K562 (cell line): ENCODE data around the gene RPLP2. TPM values are rescaled to one million over a fixed set of nuclear protein-coding genes. Genes with fewer than 3 reads are reported as not detected.

Source experiments
- CEBPB ChIP-seq: fragments of 450-650 bp; IDR thresholded peaks from 2 replicates; pipeline ENCODE4 v1.6.1; 2016; ENCODE audit warnings: missing genetic modification characterization, missing compliant biosample characterization
- CXXC5 ChIP-seq: fragments of 250-450 bp; sonication (Bioruptor Pico); IDR thresholded peaks from 2 replicates; pipeline ENCODE4 v1.8.0; 2022; ENCODE audit warnings: inconsistent platforms, mild to moderate bottlenecking, moderate library complexity
- KLF10 ChIP-seq: fragments of 250-450 bp; sonication (Bioruptor Pico); IDR thresholded peaks from 2 replicates; pipeline ENCODE4 v1.6.1; 2021; ENCODE audit warnings: matching md5 sums
- MEF2D ChIP-seq: conservative IDR thresholded peaks from 2 replicates; pipeline ENCODE4 v1.6.1; 2016; ENCODE audit warnings: low read depth, missing genetic modification characterization, missing compliant biosample characterization
- NR2C1 ChIP-seq, 2 experiments: fragments of 450-650 bp; IDR thresholded peaks; 2 replicates each; pipeline ENCODE4 v1.6.1; 2017; ENCODE audit warnings: mild to moderate bottlenecking in 2 of 2, antibody characterized with exemption in 1 of 2, inconsistent platforms in 1 of 2, missing compliant biosample characterization in 1 of 2, missing genetic modification characterization in 1 of 2
- NR3C1 ChIP-seq: sonication (generic); formaldehyde crosslinking; IDR thresholded peaks from 2 replicates; pipeline ENCODE4 v1.8.1; 2022; ENCODE audit warnings: missing genetic modification reagents
- NR4A1 ChIP-seq, 2 experiments: fragments of 250-450 bp in 1 of 2; fragments of 450-650 bp in 1 of 2; sonication (Bioruptor Pico) in 1 of 2; IDR thresholded peaks; 2 replicates each; pipeline versions ENCODE4 v1.4.0 to v1.6.1; 2016 to 2020; ENCODE audit warnings: mild to moderate bottlenecking in 2 of 2, missing compliant biosample characterization in 1 of 2, missing genetic modification characterization in 1 of 2, moderate library complexity in 1 of 2
- SRSF7 ChIP-seq: fragments of 200-400 bp; formaldehyde crosslinking; optimal IDR thresholded peaks from 2 replicates; pipeline ENCODE3; 2017; ENCODE audit warnings: mild to moderate bottlenecking, low read depth, low read length
- TARDBP ChIP-seq: fragments of 450-650 bp; IDR thresholded peaks from 2 replicates; pipeline ENCODE4 v1.6.1; 2016
- TBL1XR1 ChIP-seq, 2 experiments: IDR thresholded peaks; 2 replicates each; pipeline ENCODE4 v1.6.1; 2012; ENCODE audit warnings: improper control_type of control experiment in 2 of 2, low read length in 2 of 2, mild to moderate bottlenecking in 1 of 2
- ZNF57 ChIP-seq: fragments of 450-650 bp; formaldehyde crosslinking; IDR thresholded peaks from 2 replicates; pipeline ENCODE4 v1.4.0; 2020; ENCODE audit warnings: mild to moderate bottlenecking, moderate library complexity
- ZNF717 ChIP-seq: fragments of 250-450 bp; sonication (Bioruptor Pico); IDR thresholded peaks from 2 replicates; pipeline ENCODE4 v1.5.0; 2021
- polyA plus RNA-seq, 8 experiments: library from polyadenylated mRNA; depleted of rRNA in 4 of 8; stranded (reverse) in 5 of 8; unstranded in 3 of 8; fragments of >200 nt; fragmentation: Nextera tagmentation in 2 of 8; fragmentation: Illumina TruSeq in 1 of 8; extraction: Ambion mirVana in 2 of 8; extraction: Trizol in 1 of 8; gene quantifications; 2 replicates each; pipeline versions ENCODE4 v1.2.1 to v1.2.3, GENCODE V29; 2011 to 2014; ENCODE audit warnings: inconsistent platforms in 1 of 8, missing spikeins in 1 of 8
- total RNA-seq, 7 experiments: library from RNA; depleted of rRNA in 6 of 7; stranded (reverse); fragments of >200 nt in 6 of 7; fragmentation: Illumina TruSeq in 2 of 7; extraction: Trizol in 2 of 7; gene quantifications; 2 replicates each; pipeline versions ENCODE4 v1.2.1 to v1.2.3, GENCODE V29; 2011 to 2021; ENCODE audit warnings: low replicate concordance in 1 of 7
- TF ChIP-seq, protein P1 (sequence below): IDR thresholded peaks from 2 replicates; pipeline ENCODE4 v1.6.1; 2014; ENCODE audit warnings: antibody characterized with exemption
- TF ChIP-seq, protein P2 (sequence below): fragments of 250-450 bp; sonication (Bioruptor Pico); IDR thresholded peaks from 2 replicates; pipeline ENCODE4 v1.8.0; 2022; ENCODE audit warnings: moderate library complexity, mild to moderate bottlenecking, inconsistent platforms
- TF ChIP-seq, protein P3 (sequence below): fragments of 200-800 bp; sonication (Bioruptor generic); IDR thresholded peaks from 2 replicates; pipeline ENCODE4 v1.6.1; 2016; ENCODE audit warnings: missing genetic modification characterization, missing compliant biosample characterization
- TF ChIP-seq, protein P4 (sequence below), 2 experiments: IDR thresholded peaks; 2 replicates each; pipeline ENCODE4 v1.6.1; 2011; ENCODE audit warnings: borderline replicate concordance in 1 of 2, control low read depth in 1 of 2, low read depth in 1 of 2, low read length in 1 of 2, mild to moderate bottlenecking in 1 of 2, mixed read lengths in 1 of 2, moderate library complexity in 1 of 2; ENCODE audit not compliant: insufficient read depth in 1 of 2, insufficient read length in 1 of 2, poor library complexity in 1 of 2, severe bottlenecking in 1 of 2; ENCODE audit errors: extremely low read depth in 1 of 2
- TF ChIP-seq, protein P5 (sequence below): sonication (generic); formaldehyde crosslinking; IDR thresholded peaks from 2 replicates; pipeline ENCODE4 v1.8.0; 2022; ENCODE audit warnings: missing genetic modification reagents, mild to moderate bottlenecking, moderate library complexity, borderline replicate concordance

The RPLP2 gene
- total and polyA plus RNA-seq, 9 of the 15 experiments (the other 6 are each of a cell fraction or from before 2014, with no cell fraction given): 528 to 3,807 (median 1,633) TPM

DNA sequence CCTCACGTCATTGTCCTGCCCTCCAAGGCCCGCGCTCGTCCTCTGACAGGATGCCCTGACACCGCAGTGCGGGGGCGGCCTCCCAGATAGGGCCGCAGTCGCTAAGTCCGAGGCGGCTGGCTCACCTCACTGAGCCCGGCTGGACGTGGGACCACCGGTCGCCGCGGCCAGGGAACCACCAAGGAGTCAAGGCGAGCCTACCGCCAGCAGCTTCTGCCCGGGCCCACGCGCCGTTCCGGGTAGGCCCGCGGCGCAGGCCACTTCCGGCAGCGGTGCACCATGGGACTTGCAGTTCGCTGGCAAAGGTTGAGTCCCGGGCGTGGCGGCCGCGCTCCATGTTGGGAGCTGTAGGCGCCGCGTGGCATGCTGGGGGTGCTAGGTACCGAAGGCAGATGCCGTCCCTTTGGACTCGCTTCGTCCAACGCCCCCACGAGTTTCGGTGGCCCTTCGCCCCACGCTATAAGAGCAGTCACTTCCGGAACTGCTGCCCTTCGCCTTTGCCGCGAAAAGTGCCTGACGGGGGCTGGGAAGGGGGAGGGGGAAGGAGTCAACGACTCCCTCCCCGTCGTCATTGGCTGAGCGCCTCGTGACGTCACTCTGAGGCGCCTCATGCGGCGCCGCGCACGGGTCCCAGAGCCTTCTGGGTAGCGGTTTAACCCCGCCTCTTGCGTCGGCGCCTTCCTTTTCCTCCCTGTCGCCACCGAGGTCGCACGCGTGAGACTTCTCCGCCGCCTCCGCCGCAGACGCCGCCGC, at the start of gene RPLP2 (continued):
- TF ChIP-seq ZNF717 (no peak), KLF10 (CRISPR knock-in tag) (no peak), SRSF7 (no peak), CXXC5 (peak; percentile 90), TBL1XR1 (IDR thresholded peaks at IDR 0.05; ENCODE audit: low read length in 2 of 2) (peak; percentile 82 to 96), CEBPB (tag) (no peak), TARDBP (0 out of 2 replicates have a peak, but pooled peaks have one; percentile 30), NR2C1 (IDR thresholded peaks at IDR 0.05) (peak; percentile 85), NR2C1 (tag; IDR thresholded peaks at IDR 0.05) (peak; percentile 80), ZNF57 (CRISPR knock-in tag) (no peak), NR3C1 (peak; percentile 83), NR4A1 (CRISPR knock-in tag; IDR thresholded peaks at IDR 0.05) (peak; percentile 77; the same call in 1 of the 2 replicates), NR4A1 (tag; IDR thresholded peaks at IDR 0.05) (peak; percentile 71; the same call in 1 of the 2 replicates), MEF2D (tag) (no peak)
- TF ChIP-seq, protein P1, sequence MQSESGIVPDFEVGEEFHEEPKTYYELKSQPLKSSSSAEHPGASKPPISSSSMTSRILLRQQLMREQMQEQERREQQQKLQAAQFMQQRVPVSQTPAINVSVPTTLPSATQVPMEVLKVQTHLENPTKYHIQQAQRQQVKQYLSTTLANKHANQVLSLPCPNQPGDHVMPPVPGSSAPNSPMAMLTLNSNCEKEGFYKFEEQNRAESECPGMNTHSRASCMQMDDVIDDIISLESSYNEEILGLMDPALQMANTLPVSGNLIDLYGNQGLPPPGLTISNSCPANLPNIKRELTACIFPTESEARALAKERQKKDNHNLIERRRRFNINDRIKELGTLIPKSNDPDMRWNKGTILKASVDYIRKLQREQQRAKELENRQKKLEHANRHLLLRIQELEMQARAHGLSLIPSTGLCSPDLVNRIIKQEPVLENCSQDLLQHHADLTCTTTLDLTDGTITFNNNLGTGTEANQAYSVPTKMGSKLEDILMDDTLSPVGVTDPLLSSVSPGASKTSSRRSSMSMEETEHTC: peak; percentile 7; the same call in 1 of the 2 replicates
- TF ChIP-seq, protein P2, sequence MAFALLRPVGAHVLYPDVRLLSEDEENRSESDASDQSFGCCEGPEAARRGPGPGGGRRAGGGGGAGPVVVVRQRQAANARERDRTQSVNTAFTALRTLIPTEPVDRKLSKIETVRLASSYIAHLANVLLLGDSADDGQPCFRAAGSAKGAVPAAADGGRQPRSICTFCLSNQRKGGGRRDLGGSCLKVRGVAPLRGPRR: no peak
- TF ChIP-seq, protein P3, sequence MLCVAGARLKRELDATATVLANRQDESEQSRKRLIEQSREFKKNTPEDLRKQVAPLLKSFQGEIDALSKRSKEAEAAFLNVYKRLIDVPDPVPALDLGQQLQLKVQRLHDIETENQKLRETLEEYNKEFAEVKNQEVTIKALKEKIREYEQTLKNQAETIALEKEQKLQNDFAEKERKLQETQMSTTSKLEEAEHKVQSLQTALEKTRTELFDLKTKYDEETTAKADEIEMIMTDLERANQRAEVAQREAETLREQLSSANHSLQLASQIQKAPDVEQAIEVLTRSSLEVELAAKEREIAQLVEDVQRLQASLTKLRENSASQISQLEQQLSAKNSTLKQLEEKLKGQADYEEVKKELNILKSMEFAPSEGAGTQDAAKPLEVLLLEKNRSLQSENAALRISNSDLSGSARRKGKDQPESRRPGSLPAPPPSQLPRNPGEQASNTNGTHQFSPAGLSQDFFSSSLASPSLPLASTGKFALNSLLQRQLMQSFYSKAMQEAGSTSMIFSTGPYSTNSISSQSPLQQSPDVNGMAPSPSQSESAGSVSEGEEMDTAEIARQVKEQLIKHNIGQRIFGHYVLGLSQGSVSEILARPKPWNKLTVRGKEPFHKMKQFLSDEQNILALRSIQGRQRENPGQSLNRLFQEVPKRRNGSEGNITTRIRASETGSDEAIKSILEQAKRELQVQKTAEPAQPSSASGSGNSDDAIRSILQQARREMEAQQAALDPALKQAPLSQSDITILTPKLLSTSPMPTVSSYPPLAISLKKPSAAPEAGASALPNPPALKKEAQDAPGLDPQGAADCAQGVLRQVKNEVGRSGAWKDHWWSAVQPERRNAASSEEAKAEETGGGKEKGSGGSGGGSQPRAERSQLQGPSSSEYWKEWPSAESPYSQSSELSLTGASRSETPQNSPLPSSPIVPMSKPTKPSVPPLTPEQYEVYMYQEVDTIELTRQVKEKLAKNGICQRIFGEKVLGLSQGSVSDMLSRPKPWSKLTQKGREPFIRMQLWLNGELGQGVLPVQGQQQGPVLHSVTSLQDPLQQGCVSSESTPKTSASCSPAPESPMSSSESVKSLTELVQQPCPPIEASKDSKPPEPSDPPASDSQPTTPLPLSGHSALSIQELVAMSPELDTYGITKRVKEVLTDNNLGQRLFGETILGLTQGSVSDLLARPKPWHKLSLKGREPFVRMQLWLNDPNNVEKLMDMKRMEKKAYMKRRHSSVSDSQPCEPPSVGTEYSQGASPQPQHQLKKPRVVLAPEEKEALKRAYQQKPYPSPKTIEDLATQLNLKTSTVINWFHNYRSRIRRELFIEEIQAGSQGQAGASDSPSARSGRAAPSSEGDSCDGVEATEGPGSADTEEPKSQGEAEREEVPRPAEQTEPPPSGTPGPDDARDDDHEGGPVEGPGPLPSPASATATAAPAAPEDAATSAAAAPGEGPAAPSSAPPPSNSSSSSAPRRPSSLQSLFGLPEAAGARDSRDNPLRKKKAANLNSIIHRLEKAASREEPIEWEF (CRISPR knock-in tag): no peak
- TF ChIP-seq, protein P4, sequence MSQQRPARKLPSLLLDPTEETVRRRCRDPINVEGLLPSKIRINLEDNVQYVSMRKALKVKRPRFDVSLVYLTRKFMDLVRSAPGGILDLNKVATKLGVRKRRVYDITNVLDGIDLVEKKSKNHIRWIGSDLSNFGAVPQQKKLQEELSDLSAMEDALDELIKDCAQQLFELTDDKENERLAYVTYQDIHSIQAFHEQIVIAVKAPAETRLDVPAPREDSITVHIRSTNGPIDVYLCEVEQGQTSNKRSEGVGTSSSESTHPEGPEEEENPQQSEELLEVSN (IDR thresholded peaks at IDR 0.05; ENCODE audit: borderline replicate concordance in 1 of 2, extremely low read depth in 1 of 2, insufficient read depth in 1 of 2, insufficient read length in 1 of 2, low read depth in 1 of 2, low read length in 1 of 2, poor library complexity in 1 of 2, severe bottlenecking in 1 of 2): peak; percentile 77 to 89
- TF ChIP-seq, protein P5, sequence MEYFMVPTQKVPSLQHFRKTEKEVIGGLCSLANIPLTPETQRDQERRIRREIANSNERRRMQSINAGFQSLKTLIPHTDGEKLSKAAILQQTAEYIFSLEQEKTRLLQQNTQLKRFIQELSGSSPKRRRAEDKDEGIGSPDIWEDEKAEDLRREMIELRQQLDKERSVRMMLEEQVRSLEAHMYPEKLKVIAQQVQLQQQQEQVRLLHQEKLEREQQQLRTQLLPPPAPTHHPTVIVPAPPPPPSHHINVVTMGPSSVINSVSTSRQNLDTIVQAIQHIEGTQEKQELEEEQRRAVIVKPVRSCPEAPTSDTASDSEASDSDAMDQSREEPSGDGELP (CRISPR knock-in tag): peak; percentile 92
